Measurements from ENCODE around the gene LMNA. TPM values are rescaled to one million over a fixed set of nuclear protein-coding genes. Genes with fewer than 3 reads are reported as not detected.
"Not testable (repeated sequence)": the region's sequence is repeated elsewhere in the genome, so short reads cannot be mapped to it uniquely, and the experiment has no call there.

LMNA gene
- 1,065 TPM for polyA plus RNA-seq (2013, experiment 1 of 2; ENCODE audit: insufficient read length)
- polyA plus RNA-seq (2013, experiment 2 of 2; ENCODE audit: insufficient read length), result 756 TPM

- DNase-seq, result peak; percentile 97
Measured at GRCh38 chr1:156114101-156114918, at the start of gene LMNA. TSS of gene LMNA (plus strand) at chr1:156114711. CDS start at chr1:156114919, 208 bp downstream.

- no peak for DNase-seq
Measured at GRCh38 chr1:156065212-156065611, 49.3 kb upstream of the LMNA start.

GRCh38 chr1:156065871-156066270 lies 48.6 kb upstream of the LMNA start:
- DNase-seq, result no peak

- DNase-seq, result no peak
Measured at GRCh38 chr1:156067262-156067661, 47.2 kb upstream of the LMNA start.

GRCh38 chr1:156069490-156070455 lies 44.7 kb upstream of the LMNA start:
- no peak for DNase-seq

- no peak for DNase-seq
Measured at GRCh38 chr1:156070548-156070947, 44.0 kb upstream of the LMNA start.

- not testable (repeated sequence) for DNase-seq
Measured at GRCh38 chr1:156071332-156071816, 43.1 kb upstream of the LMNA start.

- no peak for DNase-seq
Measured at GRCh38 chr1:156072251-156072650, 42.3 kb upstream of the LMNA start.

GRCh38 chr1:156073110-156073687 lies 41.3 kb upstream of the LMNA start:
- DNase-seq, result no peak

- no peak for DNase-seq
Measured at GRCh38 chr1:156073740-156074139, 40.8 kb upstream of the LMNA start.

GRCh38 chr1:156074661-156075060 lies 39.9 kb upstream of the LMNA start:
- DNase-seq, result no peak

- no peak for DNase-seq
Measured at GRCh38 chr1:156075162-156075561, 39.3 kb upstream of the LMNA start.

- no peak for DNase-seq
Measured at GRCh38 chr1:156075775-156076204, 38.7 kb upstream of the LMNA start.

- DNase-seq, result no peak
Measured at GRCh38 chr1:156076609-156077429, 37.7 kb upstream of the LMNA start.

GRCh38 chr1:156077430-156077760 lies 37.1 kb upstream of the LMNA start:
- DNase-seq, result no peak

- no peak for DNase-seq
Measured at GRCh38 chr1:156078728-156079127, 35.8 kb upstream of the LMNA start.

GRCh38 chr1:156079762-156080161 lies 34.7 kb upstream of the LMNA start:
- DNase-seq, result no peak

- DNase-seq, result no peak
Measured at GRCh38 chr1:156080241-156080862, 34.2 kb upstream of the LMNA start.

- no peak for DNase-seq
Measured at GRCh38 chr1:156080863-156081179, 33.7 kb upstream of the LMNA start.

GRCh38 chr1:156081180-156081916 lies 33.2 kb upstream of the LMNA start:
- DNase-seq, result peak; percentile 48

GRCh38 chr1:156081917-156082308 lies 32.6 kb upstream of the LMNA start:
- no peak for DNase-seq
